ENCODE data around the gene FIP1L1.

DNA sequence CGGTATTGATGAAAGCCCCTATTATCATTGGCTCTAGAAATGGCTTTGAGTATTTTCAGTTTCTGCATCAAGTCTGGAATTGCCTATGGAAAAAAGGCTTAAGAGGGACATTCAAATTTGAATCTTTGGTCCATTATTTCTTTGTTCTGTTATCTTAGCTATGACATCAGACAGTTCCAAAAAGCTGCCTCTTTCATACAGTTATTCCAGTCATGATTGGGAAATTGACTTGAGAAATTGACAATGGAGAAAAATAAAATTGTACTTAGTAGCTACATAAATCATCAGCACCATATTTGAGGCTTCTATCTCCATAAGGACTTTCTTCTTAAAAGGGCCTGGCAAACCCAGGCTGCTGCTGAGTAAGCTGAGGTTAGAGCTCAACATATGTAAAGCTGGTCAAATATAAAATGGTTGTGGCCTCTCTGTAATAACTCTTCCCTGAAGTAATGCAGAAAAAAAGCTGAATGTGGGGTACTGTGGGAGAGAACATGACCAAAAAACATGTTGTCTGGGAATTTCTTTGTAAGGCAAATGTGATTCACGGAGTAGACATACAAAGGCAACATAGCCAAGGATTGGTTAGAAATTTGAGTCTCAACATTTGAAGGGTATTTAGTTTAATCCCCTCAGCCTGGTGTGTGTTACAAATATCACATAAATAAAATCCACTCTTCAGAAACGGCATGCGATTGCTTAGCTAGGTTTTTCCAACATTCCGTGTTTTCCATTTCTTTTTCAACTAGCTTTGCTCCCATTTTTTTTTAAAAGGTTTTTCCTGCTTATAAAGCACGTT, 112.9 kb downstream of the FIP1L1 start:
- no peak for TF ChIP-seq ZBTB1 (CRISPR knock-in tag; IDR thresholded peaks at IDR 0.05; ENCODE audit: borderline replicate concordance)
- TF ChIP-seq ZNF335 (CRISPR knock-in tag; IDR thresholded peaks at IDR 0.05), result no peak
- TF ChIP-seq ZEB1 (IDR thresholded peaks at IDR 0.05; ENCODE audit: insufficient replicate concordance, low read depth), result no peak
- no peak for TF ChIP-seq CTCF (CRISPR knock-in tag; IDR thresholded peaks at IDR 0.05)
- TF ChIP-seq U2AF2 (IDR thresholded peaks at IDR 0.05; ENCODE audit: low read depth, low read length), result no peak
- no peak for TF ChIP-seq ZNF24 (IDR thresholded peaks at IDR 0.05)
- TF ChIP-seq MED1 (CRISPR knock-in tag; IDR thresholded peaks at IDR 0.05), result no peak
- no peak for TF ChIP-seq ZNF318 (CRISPR knock-in tag; IDR thresholded peaks at IDR 0.05)
- TF ChIP-seq ZNF703 (CRISPR knock-in tag; IDR thresholded peaks at IDR 0.05; ENCODE audit: borderline replicate concordance), result no peak
- no peak for TF ChIP-seq HDAC1 (CRISPR knock-in tag; IDR thresholded peaks at IDR 0.05)
- TF ChIP-seq ZNF7 (CRISPR knock-in tag; IDR thresholded peaks at IDR 0.05), result no peak
